Thyroid gland (tissue), 4 donors: ENCODE data around the gene PTCSC3. TPM values are rescaled to one million over a fixed set of nuclear protein-coding genes. Genes with fewer than 3 reads are reported as not detected.
A peak's percentile ranks its signal among the peaks of the same experiment; 100 is the strongest.

Experiments
- DNase-seq, 2 donors: peaks; one replicate each; pipeline ENCODE4 v3.0.0-alpha.2; 2019
- H3K27ac ChIP-seq, 3 donors: fragments of 200-600 bp; sonication (generic); 1 replicate in 2 of 3; 2 replicates in 1 of 3; pipeline ENCODE4 v1.5.1; 2016 to 2019; ENCODE audit warnings: mild to moderate bottlenecking in 1 of 3, moderate library complexity in 1 of 3
- H3K27me3 ChIP-seq: fragments of 200-600 bp; sonication (generic); one replicate; pipeline ENCODE4 v1.5.1; 2019
- H3K36me3 ChIP-seq, 2 donors: fragments of 200-600 bp; sonication (generic); one replicate each; pipeline ENCODE4 v1.5.1; 2016 to 2019
- H3K4me1 ChIP-seq, 2 donors: fragments of 200-600 bp; sonication (generic); one replicate each; pipeline ENCODE4 v1.5.1; 2017 to 2019
- H3K4me3 ChIP-seq, 3 donors: fragments of 200-600 bp; sonication (generic); replicated peaks in 1 of 3; 1 replicate in 2 of 3; 2 replicates in 1 of 3; pipeline ENCODE4 v1.5.1; 2016; ENCODE audit warnings: mild to moderate bottlenecking in 1 of 3
- H3K9me3 ChIP-seq: fragments of 200-600 bp; sonication (generic); one replicate; pipeline ENCODE4 v1.5.1; 2017
- POLR2A ChIP-seq, 2 donors: fragments of 450-650 bp; IDR thresholded peaks; one replicate each; pipeline ENCODE4 v1.6.1; 2017; ENCODE audit warnings: antibody characterized with exemption in 2 of 2, mild to moderate bottlenecking in 2 of 2, moderate library complexity in 1 of 2
- WGBS, 2 donors: methylation state at CpG; one replicate each; pipeline ENCODE4 v1.1.5; 2017; 5-methylcytosine and 5-hydroxymethylcytosine counted together
- intact Hi-C: fragments of 100-400 bp; cut with DNase I; formaldehyde crosslinking; loops from one replicate; pipeline ENCODE4 v1.15.1; 2023
- total RNA-seq, 4 donors: library from RNA; depleted of rRNA; stranded (reverse); fragments of >200 nt; gene quantifications; one replicate each; pipeline ENCODE4 v1.2.3, GENCODE V29; 2016
- TF ChIP-seq, protein P1 (sequence below), 6 experiments: fragments of 200-600 bp in 3 of 6; fragments of 450-650 bp in 3 of 6; sonication (generic) in 3 of 6; IDR thresholded peaks; one replicate each; pipeline ENCODE4 v1.5.1; 2016 to 2019; ENCODE audit warnings: antibody characterized with exemption in 6 of 6, mild to moderate bottlenecking in 2 of 6, inconsistent platforms in 1 of 6, moderate library complexity in 1 of 6

Gene PTCSC3
- total RNA-seq, 4 donors from 2014 or later, result 20.6 to 42.0 (median 29.3) TPM

DNA sequence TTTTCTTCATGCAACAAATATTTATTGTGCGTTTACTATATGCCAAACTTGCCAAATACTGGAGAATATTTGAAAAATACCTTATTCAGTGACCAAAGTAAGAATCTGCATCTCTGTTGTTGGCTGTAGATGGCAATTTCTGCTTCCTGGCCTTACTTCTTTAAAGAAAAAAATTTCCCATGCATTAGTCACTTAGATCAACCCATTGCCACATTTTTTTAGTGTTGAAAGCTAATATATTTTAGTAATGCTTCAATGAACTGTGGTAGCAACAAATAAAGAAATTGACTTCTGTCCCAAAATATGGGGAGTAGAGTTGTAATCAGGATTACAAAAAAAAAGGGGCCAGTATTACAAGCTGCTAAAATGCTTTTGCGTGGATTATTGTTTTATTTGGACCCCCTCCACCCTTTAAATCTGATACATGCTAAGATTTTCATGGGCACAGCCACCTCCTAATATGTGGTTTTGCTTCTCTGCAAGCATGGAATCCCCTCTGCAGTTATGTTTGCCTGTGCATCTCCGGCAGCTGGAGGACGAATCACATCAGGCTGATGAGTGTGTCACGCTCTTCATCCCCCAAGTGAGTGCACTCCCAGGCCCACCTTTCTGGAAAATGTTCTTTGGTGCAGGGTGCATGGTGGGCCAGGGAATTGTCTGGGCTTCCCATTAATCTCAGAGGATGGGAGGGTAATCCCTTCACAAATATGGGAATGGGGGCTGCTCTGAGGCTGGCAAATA lies 38.1 kb upstream of the PTCSC3 start:
- Histone ChIP-seq H3K27ac (peak overlapping the region in 2 of 3 donors; percentile 7 to 15), H3K4me3 (no peak overlapping the region), H3K27me3 (no peaks in the 10 kb centered on the region), H3K4me1 (peaks cover 15 to 16% of the 10 kb centered on the region in 2 donors), H3K36me3 (no peaks in the 10 kb centered on the region), H3K9me3 (no peaks in the 10 kb centered on the region)
- 78 to 83% methylated on average over 5 of the region's 5 CpGs for WGBS, 2 donors
- intact Hi-C loops, result no loop called here
- DNase-seq, result no peak
- TF ChIP-seq, protein P1, sequence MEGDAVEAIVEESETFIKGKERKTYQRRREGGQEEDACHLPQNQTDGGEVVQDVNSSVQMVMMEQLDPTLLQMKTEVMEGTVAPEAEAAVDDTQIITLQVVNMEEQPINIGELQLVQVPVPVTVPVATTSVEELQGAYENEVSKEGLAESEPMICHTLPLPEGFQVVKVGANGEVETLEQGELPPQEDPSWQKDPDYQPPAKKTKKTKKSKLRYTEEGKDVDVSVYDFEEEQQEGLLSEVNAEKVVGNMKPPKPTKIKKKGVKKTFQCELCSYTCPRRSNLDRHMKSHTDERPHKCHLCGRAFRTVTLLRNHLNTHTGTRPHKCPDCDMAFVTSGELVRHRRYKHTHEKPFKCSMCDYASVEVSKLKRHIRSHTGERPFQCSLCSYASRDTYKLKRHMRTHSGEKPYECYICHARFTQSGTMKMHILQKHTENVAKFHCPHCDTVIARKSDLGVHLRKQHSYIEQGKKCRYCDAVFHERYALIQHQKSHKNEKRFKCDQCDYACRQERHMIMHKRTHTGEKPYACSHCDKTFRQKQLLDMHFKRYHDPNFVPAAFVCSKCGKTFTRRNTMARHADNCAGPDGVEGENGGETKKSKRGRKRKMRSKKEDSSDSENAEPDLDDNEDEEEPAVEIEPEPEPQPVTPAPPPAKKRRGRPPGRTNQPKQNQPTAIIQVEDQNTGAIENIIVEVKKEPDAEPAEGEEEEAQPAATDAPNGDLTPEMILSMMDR (IDR thresholded peaks at IDR 0.05), result no peak
- no peak for TF ChIP-seq POLR2A (IDR thresholded peaks at IDR 0.05)

DNA sequence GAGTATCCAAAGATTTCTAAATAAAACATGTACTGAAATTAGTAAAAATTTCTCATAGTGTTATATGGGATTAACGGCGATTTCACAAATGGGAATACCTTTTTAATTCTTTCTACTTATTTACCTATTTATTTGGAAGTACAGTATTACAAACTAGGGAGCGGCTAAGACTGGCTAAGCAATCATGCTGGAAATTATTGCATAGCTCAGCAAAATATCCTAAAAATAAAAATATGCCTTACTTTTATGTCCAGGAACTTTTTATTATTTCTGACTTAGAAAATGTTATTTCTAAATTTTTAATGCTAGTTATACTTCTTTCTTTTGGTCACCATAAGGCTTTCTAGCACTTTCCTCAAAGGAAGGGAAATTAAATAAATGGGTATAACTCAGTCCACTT lies 36.5 kb upstream of the PTCSC3 start:
- WGBS, 2 donors, result 94 to 95% methylated on average over 3 of the region's 3 CpGs
- no peak overlapping the region for H3K4me3 ChIP-seq

DNA sequence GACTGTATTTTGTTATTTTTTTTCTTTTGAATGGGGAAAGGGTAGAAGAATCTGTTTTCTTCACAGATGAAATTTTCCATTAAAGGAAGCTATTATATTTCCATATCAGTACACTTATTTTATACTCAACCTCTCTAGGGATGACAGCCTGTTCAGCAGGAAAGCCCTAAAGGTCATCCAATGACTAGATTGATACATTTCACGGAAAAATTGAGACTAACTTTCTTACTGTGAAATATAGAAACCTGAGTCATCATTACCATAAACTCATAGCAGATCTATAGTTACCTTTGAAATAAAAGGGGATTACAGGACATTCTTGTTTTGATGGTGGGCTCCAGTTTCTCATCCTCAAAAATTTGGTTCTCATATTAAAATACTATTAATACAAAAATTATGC lies 36.1 kb upstream of the PTCSC3 start:
- no peak for TF ChIP-seq POLR2A (IDR thresholded peaks at IDR 0.05)
- TF ChIP-seq, protein P1 (IDR thresholded peaks at IDR 0.05), result no peak
- Histone ChIP-seq H3K4me1 (peaks cover 10 to 19% of the 10 kb centered on the region in 2 donors), H3K36me3 (no peaks in the 10 kb centered on the region), H3K4me3 (no peak overlapping the region), H3K27ac (no peak overlapping the region), H3K9me3 (no peaks in the 10 kb centered on the region), H3K27me3 (no peaks in the 10 kb centered on the region)
- intact Hi-C loops, result no loop called here
- DNase-seq, result no peak
- WGBS, 2 donors, result 90 to 96% methylated on average over 1 of the region's 1 CpG

More for the DNA sequence above, 36.5 kb upstream of the PTCSC3 start:
- no peaks in the 10 kb centered on the region for H3K36me3 ChIP-seq
- no peaks in the 10 kb centered on the region for H3K27me3 ChIP-seq
- intact Hi-C loops, result no loop called here
- H3K4me1 ChIP-seq, result peaks cover 14 to 19% of the 10 kb centered on the region in 2 donors
- DNase-seq, result no peak
- H3K27ac ChIP-seq, result no peak overlapping the region
- no peak for TF ChIP-seq POLR2A (IDR thresholded peaks at IDR 0.05)
- TF ChIP-seq, protein P1 (IDR thresholded peaks at IDR 0.05), result no peak
- H3K9me3 ChIP-seq, result no peaks in the 10 kb centered on the region

DNA sequence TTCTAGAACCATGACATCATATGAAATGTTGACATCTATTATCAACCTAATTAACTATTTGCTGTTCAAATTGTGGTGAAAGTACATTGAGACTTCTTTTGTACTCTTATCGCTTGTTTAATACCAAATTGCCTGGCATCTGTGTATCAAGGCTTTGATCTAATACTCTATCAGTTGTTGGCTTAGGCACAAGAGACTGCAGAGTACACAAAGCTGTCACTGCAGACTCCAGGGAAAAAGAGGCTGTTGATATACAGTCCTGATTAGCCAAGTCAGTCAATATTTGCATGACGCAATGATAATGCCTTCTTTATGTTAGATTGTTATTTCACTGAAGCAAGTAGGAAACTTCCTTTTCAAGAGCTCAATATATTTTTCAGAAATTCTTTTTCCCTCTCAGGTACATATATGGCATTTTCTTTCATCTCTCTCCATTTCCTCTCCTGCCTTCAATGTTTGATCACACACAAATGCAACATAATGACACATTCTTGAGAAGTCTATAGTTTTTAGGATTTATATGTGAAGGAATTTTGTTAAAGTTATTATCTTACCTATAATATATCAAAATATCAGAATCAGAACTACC lies 32.3 kb upstream of the PTCSC3 start:
- Histone ChIP-seq H3K27ac (no peak overlapping the region), H3K4me3 (no peak overlapping the region), H3K36me3 (no peaks in the 10 kb centered on the region), H3K9me3 (no peaks in the 10 kb centered on the region), H3K4me1 (peaks cover 0 to 4% of the 10 kb centered on the region in 2 donors), H3K27me3 (no peaks in the 10 kb centered on the region)
- 29 to 37% methylated on average over 2 of the region's 2 CpGs for WGBS, 2 donors
- intact Hi-C loops, result no loop called here
- DNase-seq, result no peak
- TF ChIP-seq, protein P1 (IDR thresholded peaks at IDR 0.05), result no peak
- no peak for TF ChIP-seq POLR2A (IDR thresholded peaks at IDR 0.05)

DNA sequence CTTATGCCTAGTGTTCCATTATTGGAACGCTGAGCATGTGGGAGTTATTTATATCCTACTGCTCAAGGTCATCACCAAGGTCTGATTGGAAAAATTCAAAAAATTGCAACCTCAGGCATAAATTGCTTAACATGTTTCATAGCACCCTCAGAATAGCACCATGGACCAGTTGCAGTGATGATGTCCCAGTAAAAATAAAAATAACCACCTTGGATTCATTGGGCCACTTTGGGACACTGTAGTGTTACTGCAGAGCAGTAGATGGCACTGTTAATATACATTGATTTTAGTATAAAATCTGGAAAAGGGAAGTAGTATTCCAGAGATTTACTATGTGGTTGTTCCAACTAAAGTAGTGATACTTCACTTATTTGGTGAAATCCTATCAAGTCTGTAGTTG lies 31.0 kb upstream of the PTCSC3 start:
- no peaks in the 10 kb centered on the region for H3K36me3 ChIP-seq
- H3K27ac ChIP-seq, result no peak overlapping the region
- 93 to 95% methylated on average over 1 of the region's 1 CpG for WGBS, 2 donors
- no peak overlapping the region for H3K4me3 ChIP-seq
- H3K27me3 ChIP-seq, result no peaks in the 10 kb centered on the region
- intact Hi-C loops, result no loop called here
- no peak for DNase-seq
- peaks cover 0 to 4% of the 10 kb centered on the region in 2 donors for H3K4me1 ChIP-seq
- H3K9me3 ChIP-seq, result no peaks in the 10 kb centered on the region
- no peak for TF ChIP-seq POLR2A (IDR thresholded peaks at IDR 0.05)
- TF ChIP-seq, protein P1 (IDR thresholded peaks at IDR 0.05), result peak in 4 of 6 experiments; percentile 53 to 65 (median 61)
